Measurements from ENCODE around the gene GET4.
A peak's percentile ranks its signal among the peaks of the same experiment; 100 is the strongest.

- TF ChIP-seq EP300 (IDR thresholded peaks at IDR 0.05; ENCODE audit: borderline replicate concordance in 1 of 2, low read depth in 1 of 2, low read length in 1 of 2) (peak in 1 of 2 experiments; percentile 7; a peak in 1 of 4 replicates), MAX (IDR thresholded peaks at IDR 0.05; ENCODE audit: low read depth) (peak; percentile 99), FOXJ3 (CRISPR knock-in tag; IDR thresholded peaks at IDR 0.05) (0 out of 2 replicates have a peak, but pooled peaks have one; percentile 29), MXI1 (IDR thresholded peaks at IDR 0.05; ENCODE audit: low read depth, low read length) (peak; percentile 100), TAF1 (IDR thresholded peaks at IDR 0.05; ENCODE audit: borderline replicate concordance, low read depth, low read length) (no peak; the same call in 1 of the 2 replicates), CTCF (IDR thresholded peaks at IDR 0.05) (peak; percentile 99), MEF2A (IDR thresholded peaks at IDR 0.05; ENCODE audit: borderline replicate concordance, low read depth) (no peak), PBX3 (IDR thresholded peaks at IDR 0.05) (no peak), REST (IDR thresholded peaks at IDR 0.05; ENCODE audit: low read depth, low read length) (0 out of 2 replicates have a peak, but pooled peaks have one; percentile 26), CHD2 (IDR thresholded peaks at IDR 0.05; ENCODE audit: low read length, partially characterized antibody) (peak; percentile 50)
These were observed 2.9 kb upstream of the GET4 start for GRCh38 chr7:873367-874002.
